Psoas muscle (tissue), 8 donors: ENCODE measurements around the gene GJA9. TPM values are rescaled to one million over a fixed set of nuclear protein-coding genes. Genes with fewer than 3 reads are reported as not detected.

Experiments
- ATAC-seq, 4 donors: fragments of 200-7000 bp; cut with Tn5 transposase; one replicate each; pipeline ENCODE4 v1.9.1; 2020; ENCODE audit warnings: moderate library complexity in 3 of 4, mild to moderate bottlenecking in 2 of 4
- DNase-seq, 2 donors: peaks; one replicate each; pipeline ENCODE4 v3.0.0-alpha.2; 2020
- H3K27ac ChIP-seq: fragments of 200-600 bp; one replicate; pipeline ENCODE4 v1.8.0; 2022
- H3K27me3 ChIP-seq, 3 donors: fragments of 200-600 bp in 1 of 3; one replicate each; pipeline versions ENCODE4 v1.6.1 to v1.8.0; 2013 to 2022; ENCODE audit warnings: low read length in 2 of 3, mild to moderate bottlenecking in 2 of 3, moderate library complexity in 1 of 3; ENCODE audit not compliant: insufficient read depth in 3 of 3
- H3K36me3 ChIP-seq, 2 donors: fragments of 200-600 bp in 1 of 2; one replicate each; pipeline versions ENCODE4 v1.6.1 to v1.8.0; 2013 to 2022; ENCODE audit warnings: low read depth in 1 of 2, mild to moderate bottlenecking in 1 of 2, moderate library complexity in 1 of 2; ENCODE audit not compliant: insufficient read depth in 1 of 2
- H3K4me1 ChIP-seq: fragments of 200-600 bp; one replicate; pipeline ENCODE4 v1.8.0; 2022
- H3K4me3 ChIP-seq: fragments of 200-600 bp; one replicate; pipeline ENCODE4 v1.8.0; 2022; ENCODE audit warnings: mild to moderate bottlenecking
- H3K9me3 ChIP-seq: fragments of 200-600 bp; one replicate; pipeline ENCODE4 v1.8.0; 2022
- CTCF ChIP-seq: fragments of 200-600 bp; IDR thresholded peaks from one replicate; pipeline ENCODE4 v1.8.0; 2022; ENCODE audit warnings: antibody characterized with exemption
- WGBS, 3 donors: extraction: QIAGEN DNeasy Blood & Tissue Kit; methylation state at CpG; one replicate each; pipeline versions ENCODE4 v1.1.6 to v1.1.7; 2013; 5-methylcytosine and 5-hydroxymethylcytosine counted together
- intact Hi-C, 2 donors: fragments of 100-400 bp; cut with DNase I; formaldehyde crosslinking; loops; one replicate each; pipeline versions ENCODE4 v1.11.0 to v1.14.2; 2022
- polyA plus RNA-seq, 3 donors: library from polyadenylated mRNA; stranded (reverse); fragments of 200-250 nt; gene quantifications; one replicate each; pipeline ENCODE4 v1.2.3, GENCODE V29; 2013
- total RNA-seq, 4 donors: library from RNA; stranded (reverse); fragmentation: NEBNext Ultra II Directional in 2 of 4; extraction: Animal tissue kit (Norgen Biotek cat#: 25700) in 2 of 4; gene quantifications; one replicate each; pipeline versions ENCODE4 v1.2.1 to v1.2.4, GENCODE V29; 2021 to 2023
- donor health status: healthy with polysubstance abuse.
- donor health status: DM: no; HTN: no; CAD: no; lungs with moderate emphysema.
- donor health status: Bipolar disorder and iron deficiency.
- donor health status: healthy.
- donor health status: DM: yes; HTN: yes; CAD: no.
- donor health status: DM: no; HTN: no; CAD: no.
- donor health status: DM: no; HTN: no; CAD: no.
- donor health status: DM: yes; HTN: yes; CAD: no.

GJA9 gene
- total and polyA plus RNA-seq, 7 donors: not detected

GRCh38 chr1:38831731-38832369 is 49.5 kb downstream of the GJA9 start:
- TF ChIP-seq CTCF: no peak
- ATAC-seq (no peak), DNase-seq (no peak)
- WGBS, 3 donors: 38 to 43% (median 39%) methylated on average over 6 of the region's 6 CpGs
- Histone ChIP-seq H3K4me3 (no peak overlapping the region), H3K27me3 (no peaks in the 10 kb centered on the region), H3K4me1 (no peaks in the 10 kb centered on the region), H3K27ac (no peak overlapping the region), H3K9me3 (no peaks in the 10 kb centered on the region), H3K36me3 (peaks cover 0 to under 1% of the 10 kb centered on the region in 2 donors)
- intact Hi-C loops: loop anchor here (5.0 to 10.0 kb wide), 3 partner anchors 787 to 1237 kb away; partner anchors contain the start of genes GNL2 (in 1 of the 2) and POU3F1 (in 1 of the 2)

GRCh38 chr1:38829368-38829767 is 52.0 kb downstream of the GJA9 start:
- no peak for TF ChIP-seq CTCF
- DNase-seq: no peak
- ATAC-seq: no peak
- WGBS, 3 donors: 21 to 30% (median 25%) methylated on average over 1 of the region's 1 CpG
- no peak overlapping the region for H3K27ac ChIP-seq
- intact Hi-C loops: no loop called here
- H3K4me3 ChIP-seq: no peak overlapping the region
- no peaks in the 10 kb centered on the region for H3K9me3 ChIP-seq
- peaks cover 0 to 3% (median 0%) of the 10 kb centered on the region in 3 donors for H3K27me3 ChIP-seq
- H3K4me1 ChIP-seq: no peaks in the 10 kb centered on the region
- H3K36me3 ChIP-seq: no peaks in the 10 kb centered on the region

- 73 to 83% (median 74%) methylated on average over 2 of the region's 2 CpGs for WGBS, 3 donors
- intact Hi-C loops: no loop called here
- Histone ChIP-seq H3K4me3 (no peak overlapping the region), H3K27ac (no peak overlapping the region), H3K4me1 (no peaks in the 10 kb centered on the region), H3K9me3 (no peaks in the 10 kb centered on the region), H3K36me3 (no peaks in the 10 kb centered on the region), H3K27me3 (peaks cover 0 to 3% (median 0%) of the 10 kb centered on the region in 3 donors)
- no peak for DNase-seq
- no peak for ATAC-seq
- TF ChIP-seq CTCF: no peak
Measured at GRCh38 chr1:38827318-38827717, 54.1 kb downstream of the GJA9 start.

GRCh38 chr1:38826886-38827285 is 54.5 kb downstream of the GJA9 start:
- intact Hi-C loops: no loop called here
- H3K9me3 ChIP-seq: no peaks in the 10 kb centered on the region
- H3K4me3 ChIP-seq: no peak overlapping the region
- H3K36me3 ChIP-seq: no peaks in the 10 kb centered on the region
- TF ChIP-seq CTCF: no peak
- no peaks in the 10 kb centered on the region for H3K4me1 ChIP-seq
- H3K27ac ChIP-seq: no peak overlapping the region
- DNase-seq: no peak
- peaks cover 0 to 5% (median 0%) of the 10 kb centered on the region in 3 donors for H3K27me3 ChIP-seq
- ATAC-seq: no peak

- intact Hi-C loops: no loop called here
- Histone ChIP-seq H3K27me3 (peaks cover 0 to 7% (median 0%) of the 10 kb centered on the region in 3 donors), H3K4me3 (no peak overlapping the region), H3K9me3 (no peaks in the 10 kb centered on the region), H3K36me3 (no peaks in the 10 kb centered on the region), H3K4me1 (no peaks in the 10 kb centered on the region), H3K27ac (no peak overlapping the region)
- ATAC-seq (no peak), DNase-seq (no peak)
- 59 to 65% (median 62%) methylated on average over 3 of the region's 3 CpGs for WGBS, 3 donors
- TF ChIP-seq CTCF: no peak
Measured at GRCh38 chr1:38826262-38826661, 55.1 kb downstream of the GJA9 start.
